Left kidney (tissue), 8 donors: ENCODE measurements around the gene CADPS2. TPM values are rescaled to one million over a fixed set of nuclear protein-coding genes. Genes with fewer than 3 reads are reported as not detected.

Source experiments
- DNase-seq: peaks from one replicate; pipeline ENCODE4 v3.0.0-alpha.2; 2013
- long read RNA-seq, 8 donors: transcript quantifications; one replicate each; lab custom pipeline, GENCODE V29; 2026
- polyA plus RNA-seq: library from polyadenylated mRNA; unstranded; fragments of 120-200 nt; gene quantifications from one replicate; pipeline ENCODE4 v1.2.1, GENCODE V29; 2013; ENCODE audit not compliant: insufficient read length

The CADPS2 gene
- 51.3 TPM for polyA plus RNA-seq
- long read RNA-seq, donor 1, result 0 reads
- long read RNA-seq, donor 2, result 0 reads
- long read RNA-seq, donor 3, result 0 reads
- long read RNA-seq, donor 4, result 0 reads
- long read RNA-seq, donor 5, result 0 reads
- long read RNA-seq, donor 6, result 0 reads
- long read RNA-seq, donor 7, result 0 reads
- long read RNA-seq, donor 8, result 0 reads

DNA sequence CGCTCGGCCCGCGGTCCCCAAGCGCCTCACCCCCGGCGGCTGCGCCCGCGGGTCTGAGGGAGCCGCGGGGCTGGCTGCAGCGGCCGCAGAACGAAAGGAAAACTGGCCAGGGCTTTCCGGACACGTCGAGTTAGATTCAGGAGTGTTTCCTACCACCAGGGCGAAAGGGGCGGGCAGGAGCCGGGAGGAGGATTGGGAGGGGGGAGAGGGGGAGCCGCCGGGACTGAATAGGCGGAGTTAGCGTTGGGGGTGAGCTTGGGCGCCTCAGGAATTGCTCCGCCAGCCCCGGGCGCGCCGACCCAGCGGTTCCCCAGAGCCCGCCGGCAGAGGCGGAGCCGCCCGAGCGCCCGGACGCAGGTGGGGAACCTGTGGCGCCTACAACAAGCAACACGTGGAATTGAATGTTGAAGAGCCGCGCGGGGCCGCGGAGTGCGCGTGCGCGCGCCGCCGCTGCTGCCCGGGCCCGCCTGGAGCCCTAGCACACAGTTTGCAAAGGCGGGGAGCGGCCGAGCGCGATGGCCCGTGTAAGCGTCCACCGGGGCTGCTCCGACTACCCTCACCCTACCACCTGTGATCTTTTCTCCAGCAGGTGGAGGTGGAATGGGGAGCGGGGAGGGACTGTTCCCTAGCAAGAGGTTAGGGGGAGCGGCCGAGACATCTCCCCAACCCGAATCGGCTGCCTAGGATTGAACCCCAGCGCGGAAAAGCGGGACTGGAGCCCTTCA, at the start of gene CADPS2:
TSS of gene CADPS2 (minus strand) at position 104 of the 725 bp plus-strand sequence. CDS start 123 bp downstream, outside the sequence.
- DNase-seq, result peak; percentile 86

DNA sequence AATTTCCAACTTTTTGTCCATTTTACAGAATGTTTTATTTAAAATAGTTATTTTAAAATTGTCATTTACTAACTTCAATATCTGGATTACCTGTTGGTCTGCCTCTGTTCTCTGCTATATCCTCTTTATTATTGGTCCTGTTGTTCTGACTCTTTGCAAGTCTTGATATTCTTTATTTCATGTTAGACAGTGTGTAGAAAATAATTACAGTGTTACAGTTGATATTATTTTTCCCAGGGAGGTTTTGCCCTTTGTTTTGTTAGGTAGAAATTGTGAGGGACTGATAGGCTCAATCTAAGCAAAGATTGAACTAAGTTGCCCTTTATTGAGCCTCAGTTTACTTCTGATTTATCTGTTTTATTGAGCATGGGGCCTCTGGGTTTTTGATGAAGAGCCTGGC, 49.4 kb upstream of the CADPS2 start:
- DNase-seq, result no peak

DNA sequence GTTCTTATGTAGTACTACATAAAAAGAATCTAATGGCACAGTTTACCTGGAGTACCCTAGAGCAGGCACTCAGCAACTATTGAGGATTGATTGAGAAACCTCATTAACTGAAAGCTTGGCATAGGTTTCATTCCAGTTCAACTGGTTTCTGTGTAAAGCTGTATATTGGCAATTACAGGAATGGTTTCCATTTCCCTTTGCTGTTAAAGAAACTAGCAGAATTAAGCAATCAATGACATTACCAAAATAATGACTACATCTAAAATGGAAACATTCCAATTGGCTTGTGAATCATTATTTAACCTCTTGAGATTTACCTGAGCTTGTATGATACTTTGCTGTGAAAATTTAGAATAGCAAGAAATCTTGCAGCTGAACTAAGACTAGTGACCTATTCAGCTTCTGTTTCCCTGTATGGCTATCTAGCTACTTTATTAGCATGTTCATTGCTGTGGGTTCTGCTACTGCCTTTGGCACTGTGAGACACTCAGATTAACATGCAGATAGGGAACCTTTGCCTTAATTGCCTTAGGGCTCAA, 33.5 kb upstream of the CADPS2 start:
- no peak for DNase-seq

DNA sequence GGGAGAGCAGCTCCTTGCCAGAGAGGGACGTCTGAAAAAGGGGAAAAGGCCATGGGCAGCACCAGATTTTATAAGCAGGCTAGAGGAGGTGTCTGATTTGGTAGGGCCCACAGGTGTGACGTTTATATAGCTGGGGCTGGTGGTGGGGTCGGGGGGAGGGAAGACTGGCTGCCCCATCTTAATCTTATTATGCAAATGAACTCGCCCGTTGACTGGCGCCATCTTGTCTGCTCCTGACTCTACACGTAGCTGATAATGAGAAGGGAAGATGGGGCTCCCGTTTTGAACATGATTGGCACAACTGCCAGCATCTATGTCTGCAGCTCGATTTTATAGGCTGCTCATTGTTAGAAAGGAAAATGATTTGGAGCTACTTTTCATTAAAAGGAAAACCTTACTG, 28.6 kb upstream of the CADPS2 start:
- DNase-seq, result no peak

DNA sequence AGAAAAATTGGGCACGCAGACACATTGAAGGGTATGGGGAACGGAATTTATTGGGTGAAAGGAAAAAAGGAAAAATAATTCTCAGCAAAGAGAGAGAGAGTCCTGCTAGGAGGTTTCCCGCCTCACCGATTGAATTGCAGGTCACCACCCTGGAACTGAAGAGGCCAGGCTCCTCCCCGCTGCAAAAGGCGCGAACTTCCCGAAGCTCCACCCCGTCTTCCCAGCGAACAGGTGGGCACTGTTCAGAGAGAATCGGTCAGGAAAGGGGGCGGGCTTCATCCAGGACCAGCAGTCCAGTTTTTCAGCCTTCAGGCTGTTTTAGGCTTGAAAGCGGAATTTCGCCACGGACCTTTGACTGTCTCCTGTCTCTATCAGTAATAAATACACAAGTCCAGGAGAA, 27.3 kb upstream of the CADPS2 start:
- DNase-seq, result no peak

DNA sequence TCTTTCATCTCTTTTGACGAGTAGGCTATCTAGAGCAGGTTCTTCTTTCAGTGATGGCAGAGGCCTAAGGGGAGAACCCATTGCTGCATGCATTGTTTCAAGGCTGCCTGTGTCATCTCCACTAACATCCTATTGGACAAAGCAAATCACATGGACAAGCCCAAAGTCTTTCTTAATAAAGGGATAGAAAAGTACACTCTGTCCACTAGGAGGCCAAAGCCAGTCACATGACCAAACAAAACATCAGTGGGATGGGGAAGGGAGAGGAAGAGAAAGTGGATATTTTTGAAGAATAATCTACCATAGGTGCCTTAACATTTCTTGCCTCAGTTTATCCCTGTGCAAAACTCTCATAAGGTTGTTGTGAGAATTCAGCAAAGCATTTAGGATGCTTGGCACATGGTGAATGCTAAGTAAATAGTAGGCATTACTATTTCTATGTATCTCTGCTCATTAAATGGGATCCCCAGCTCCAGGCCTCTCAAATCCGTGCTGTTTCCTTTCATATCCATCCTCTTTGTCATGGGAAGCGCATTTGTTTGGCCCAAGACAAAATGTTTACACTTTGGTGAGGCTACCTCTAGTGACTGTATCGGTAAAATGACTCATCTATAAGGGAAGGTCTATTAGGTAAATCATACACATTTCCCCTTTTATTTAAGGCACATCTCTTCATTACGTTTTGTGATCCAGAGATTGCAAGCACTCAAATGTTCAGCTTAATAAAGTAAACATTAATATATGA, 16.7 kb upstream of the CADPS2 start:
- no peak for DNase-seq

DNA sequence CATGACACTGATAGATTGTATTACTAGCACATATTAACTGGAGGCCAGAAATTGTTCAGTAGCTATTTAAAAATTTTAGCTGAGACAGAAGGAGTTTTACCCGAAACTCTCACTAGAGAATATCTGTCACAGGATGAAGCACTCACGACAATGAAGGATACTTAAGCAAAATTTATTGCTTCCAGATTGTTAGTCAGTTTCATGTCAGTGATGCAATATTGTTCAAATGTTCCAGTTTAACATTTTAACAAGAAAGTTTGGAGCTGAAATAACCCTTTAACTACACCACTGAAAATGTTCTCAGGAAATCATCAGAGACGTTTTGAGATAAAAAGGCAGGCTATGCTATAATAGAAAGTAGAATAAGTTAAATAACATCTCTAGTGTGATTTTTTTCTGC, 15.0 kb upstream of the CADPS2 start:
- no peak for DNase-seq

DNA sequence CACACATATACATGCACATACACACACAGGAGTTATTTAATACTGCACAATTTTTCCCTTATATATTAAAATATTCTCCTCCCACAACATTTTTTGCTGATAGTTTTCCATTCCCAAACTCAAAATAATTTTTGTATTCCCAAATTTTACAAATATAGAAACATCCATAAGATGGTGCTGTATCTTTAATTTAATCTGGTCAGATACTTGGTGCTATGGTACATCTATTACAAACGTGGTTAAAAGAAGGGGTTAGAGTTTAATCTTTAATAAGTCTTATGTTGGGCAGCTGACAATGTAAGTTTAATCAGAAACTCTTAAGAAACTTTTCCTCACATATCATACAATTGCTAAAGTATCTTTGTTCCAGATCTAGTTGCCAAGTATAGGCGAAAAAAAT, 10.2 kb upstream of the CADPS2 start:
- no peak for DNase-seq

DNA sequence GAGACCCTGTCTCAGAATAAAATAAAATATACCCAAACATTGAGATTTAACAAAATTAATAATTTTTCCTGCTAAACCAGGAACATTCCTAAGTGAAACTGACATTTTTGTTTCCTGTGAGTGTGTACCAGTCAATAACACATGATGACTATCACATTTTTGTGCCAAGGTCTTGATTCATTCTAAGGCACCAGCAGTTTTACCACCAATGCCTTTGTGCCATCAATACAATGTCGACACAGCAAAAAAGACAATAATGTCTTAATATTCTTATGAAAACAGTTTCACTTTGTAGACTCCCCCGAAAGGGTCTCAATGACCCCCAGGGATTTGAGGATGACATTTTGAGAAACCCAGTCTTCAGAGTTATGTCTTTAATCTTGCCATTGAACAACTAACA, 7.2 kb upstream of the CADPS2 start:
- no peak for DNase-seq

DNA sequence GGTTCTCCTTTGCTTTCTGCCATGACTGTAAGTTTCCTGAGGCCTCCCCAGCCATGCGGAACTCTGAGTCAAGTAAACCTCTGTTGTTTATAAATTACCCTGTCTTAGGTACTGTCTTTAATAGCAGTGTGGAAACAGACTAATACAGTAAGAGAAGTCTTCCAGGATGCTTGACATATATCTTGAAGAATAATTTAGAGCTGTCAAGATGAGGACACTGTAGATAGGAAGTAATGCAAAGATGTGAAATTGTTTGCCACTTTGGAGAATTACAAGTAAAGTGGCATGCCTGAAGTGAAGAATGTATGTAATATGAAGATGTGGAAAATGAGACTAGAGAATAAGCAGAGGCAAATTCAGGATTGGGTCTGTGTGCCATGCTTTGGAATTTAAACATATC, 2.9 kb upstream of the CADPS2 start:
- DNase-seq, result no peak

DNA sequence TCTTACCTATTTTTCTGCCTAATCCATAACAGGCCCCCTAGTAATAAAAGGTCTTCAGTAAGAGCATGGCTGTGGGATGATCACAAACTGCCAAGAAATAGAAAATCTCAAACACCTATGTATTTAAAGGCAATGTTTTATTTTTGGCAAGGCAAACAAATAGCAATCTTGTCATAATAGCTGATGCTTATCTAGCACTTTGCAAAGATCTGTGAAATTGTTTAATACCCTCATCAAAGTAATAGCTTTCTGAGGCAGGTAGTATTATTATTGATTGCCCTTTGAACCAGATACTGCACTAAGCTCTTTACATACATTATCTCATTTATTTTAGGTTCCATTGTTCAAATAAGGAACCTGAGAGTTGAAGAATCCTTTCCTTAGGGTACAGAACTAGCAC, 1.6 kb upstream of the CADPS2 start:
- no peak for DNase-seq

DNA sequence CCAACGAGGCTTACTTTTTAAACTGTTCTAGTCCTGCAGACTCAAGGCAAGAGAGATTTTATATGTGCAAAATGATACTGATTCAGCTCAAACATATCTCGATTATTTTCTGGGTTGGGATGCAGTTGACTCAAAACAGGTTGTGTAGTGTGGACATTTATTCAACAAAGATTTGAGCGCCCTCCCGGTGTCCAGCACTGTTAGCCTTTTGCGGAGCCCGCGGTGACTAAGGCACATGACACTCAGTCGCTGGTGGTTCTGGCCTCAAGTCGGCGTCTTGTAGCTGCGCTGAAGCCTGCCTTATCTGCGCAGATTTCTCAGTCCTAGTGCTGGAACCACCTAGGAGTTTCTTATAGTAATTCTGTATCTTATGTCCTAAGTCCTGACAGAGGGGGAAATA, 938 bp upstream of the CADPS2 start:
- peak; percentile 67 for DNase-seq

DNA sequence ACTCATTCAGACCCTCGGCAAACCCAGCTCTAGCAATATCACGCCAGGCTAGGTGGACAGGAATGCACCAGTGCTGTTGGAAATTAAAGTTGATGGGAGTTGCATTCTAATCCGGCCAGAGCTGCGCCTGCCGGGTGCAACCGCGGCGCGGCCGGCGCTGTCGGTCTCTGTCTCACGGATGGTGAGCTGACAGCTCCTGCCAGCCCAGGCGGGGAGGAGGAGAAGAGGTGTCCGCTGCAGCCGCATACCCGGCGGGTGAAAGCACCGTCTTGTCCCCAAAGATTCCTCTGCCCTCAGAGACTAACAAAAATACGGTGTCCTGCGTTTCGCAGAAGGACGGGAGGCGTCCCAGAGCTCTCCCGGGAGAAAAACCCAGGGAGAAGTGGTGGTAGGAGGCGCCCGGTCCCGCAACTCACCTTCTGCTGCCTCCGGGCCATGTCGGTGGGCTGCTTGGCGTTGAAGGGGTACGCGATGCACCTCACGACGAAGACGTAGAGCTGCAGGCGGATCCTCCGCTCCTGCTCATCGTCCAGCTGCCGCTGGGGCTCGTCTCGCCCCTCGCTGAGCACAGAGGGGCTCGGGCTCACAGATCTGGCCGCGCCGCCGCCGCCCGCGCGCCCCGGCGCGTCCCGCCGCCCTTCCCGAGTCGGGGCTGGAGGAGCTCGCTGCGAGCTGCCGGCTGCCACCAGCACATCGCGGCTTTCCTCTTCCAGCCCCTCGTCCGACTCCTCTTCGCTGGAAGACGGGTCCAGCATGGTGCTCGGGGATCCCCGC, 490 bp downstream of the CADPS2 start:
- no peak for DNase-seq

DNA sequence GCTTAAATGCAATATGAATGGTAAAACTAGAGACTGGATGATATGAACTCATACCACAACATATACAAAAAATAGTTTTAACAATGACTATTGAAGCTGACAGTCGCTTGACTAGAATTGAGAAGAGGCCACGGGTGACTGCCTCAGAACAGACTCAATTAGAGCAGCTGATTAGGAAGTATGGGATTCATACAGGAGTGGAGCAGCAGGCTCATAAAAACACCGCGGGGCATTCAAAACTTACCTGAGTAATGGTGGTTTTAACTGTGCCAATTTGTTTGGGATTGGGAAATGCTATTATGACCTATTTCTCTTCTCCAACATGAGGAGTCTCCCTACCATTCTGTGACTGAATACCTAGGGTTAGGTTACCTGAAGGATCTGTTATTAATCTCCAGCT, 2.1 kb downstream of the CADPS2 start:
- no peak for DNase-seq

DNA sequence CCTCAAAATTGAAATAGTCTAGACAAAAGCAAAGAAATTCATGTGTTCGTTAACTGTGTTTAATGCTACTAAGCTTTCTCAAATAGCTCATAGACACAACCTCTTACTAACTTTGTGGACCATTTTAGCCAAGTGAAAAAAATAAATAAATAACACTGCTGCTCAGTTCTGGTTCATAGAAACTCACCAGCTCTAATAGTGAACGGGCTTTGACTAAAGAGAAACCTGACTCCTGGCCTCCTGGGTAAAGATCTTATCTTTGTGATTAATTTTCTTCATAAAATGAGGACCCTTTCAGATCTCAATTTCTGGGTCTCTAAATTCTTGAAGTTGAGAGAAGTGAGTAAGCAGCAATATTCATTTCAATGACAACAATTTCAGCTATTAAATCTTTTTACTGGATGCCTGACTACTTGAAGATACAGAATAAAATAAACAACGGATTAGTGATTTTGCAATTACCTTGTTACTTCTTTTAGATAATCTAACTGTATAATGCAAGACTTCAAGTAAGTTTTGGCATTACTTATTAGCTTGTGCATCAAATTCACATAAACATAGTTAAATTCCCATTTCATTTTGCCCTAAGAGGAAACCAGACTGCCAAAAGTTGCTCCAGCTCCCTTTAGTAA, 3.1 kb downstream of the CADPS2 start:
- DNase-seq, result peak; percentile 28

DNA sequence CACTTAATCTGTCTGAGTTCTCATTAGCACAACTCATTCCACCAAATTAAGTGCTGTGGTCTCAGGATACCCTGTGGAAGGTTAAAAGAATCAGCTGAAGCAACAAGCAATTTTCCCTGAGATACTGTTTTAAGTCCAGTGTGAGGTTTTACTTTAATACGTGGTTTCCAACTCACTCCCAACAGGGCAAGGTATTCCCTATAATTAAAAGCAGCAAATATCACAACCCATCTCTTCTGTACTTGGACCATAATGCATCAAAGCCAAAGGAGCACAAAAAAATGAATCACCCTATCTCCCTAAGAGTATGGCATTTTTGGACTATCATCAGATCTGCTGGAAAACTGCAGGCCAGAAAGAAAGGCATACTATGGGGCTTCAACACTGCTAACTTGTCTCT, 4.9 kb downstream of the CADPS2 start:
- no peak for DNase-seq

DNA sequence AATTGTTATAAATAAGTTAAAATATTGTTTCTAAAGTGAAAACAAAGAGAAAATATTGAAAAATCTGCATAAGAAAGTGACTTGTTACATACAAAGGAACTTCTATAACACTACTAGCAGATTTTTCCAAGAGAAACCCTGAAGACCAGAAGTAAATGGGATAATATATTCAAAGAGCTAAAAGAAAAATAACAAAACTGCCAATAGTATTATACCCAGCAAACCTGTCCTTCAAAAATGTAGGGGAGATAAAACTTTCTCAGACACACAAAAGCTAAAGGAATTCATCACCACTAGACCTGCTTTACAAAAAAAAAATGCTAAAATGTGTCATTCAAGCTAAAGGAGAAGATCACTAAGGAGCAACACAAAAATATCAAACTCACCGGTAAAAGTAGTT, 17.0 kb downstream of the CADPS2 start:
- no peak for DNase-seq

DNA sequence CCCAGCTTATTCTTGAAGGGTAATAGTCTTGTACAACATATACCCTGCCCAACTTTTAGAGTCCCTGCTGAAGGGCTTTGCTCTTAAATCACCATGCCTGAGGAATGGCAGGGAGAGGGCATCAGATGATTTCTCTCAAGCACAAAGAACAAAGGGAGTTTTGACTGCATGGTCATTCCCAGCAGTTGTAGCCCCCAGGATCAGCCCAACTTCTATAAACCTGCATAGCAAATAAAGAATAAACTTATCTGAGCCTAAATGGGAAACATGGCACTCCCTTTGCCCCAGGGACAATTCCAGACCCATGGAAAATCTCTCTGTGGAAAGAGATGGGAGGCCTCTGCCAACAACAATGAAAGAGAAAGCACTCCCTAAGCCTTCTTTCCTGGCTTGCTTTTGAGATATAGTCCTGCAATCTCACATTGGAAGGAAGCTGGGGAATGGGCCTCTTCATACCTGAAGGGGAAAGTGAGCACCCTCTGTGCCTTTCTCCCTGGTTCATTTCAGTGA, 18.7 kb downstream of the CADPS2 start:
- DNase-seq, result no peak

DNA sequence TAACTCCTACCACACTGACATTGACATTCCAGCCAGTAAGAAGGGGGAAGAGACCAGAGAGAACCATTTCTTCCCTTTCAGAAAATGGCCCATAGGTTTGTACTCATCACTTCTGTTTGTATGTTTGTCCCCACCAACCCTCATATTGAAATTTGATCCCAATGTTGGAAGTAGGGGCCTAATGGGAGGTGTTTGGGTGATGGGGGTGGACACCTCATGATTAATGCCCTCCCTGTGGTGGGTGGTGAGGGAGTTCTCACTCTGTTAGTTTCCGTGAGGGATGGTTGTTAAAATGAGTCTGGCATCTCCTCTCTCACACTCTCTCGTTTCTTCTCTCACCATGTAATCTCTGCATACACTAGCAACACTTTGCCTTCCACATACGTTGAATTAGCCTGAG, 21.4 kb downstream of the CADPS2 start:
- DNase-seq, result no peak

DNA sequence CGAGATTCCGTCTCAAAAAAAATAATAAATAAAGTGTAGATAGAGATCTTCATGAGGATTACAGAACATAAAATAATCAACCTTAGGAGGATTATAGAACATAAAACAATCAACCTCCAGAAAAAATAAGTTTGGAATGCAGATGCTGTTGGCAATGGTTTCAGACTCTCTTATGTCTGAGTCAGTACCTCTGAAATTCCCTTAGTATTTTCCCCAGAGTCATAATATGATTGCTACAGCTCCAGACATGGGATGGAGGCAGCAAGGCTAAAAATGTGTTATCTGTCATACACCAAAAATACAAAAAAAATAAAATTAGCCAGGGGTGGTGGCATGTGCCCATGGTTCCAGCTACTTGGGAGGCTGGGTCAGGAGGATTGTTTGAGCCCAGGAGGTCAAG, 22.2 kb downstream of the CADPS2 start:
- DNase-seq, result no peak

DNA sequence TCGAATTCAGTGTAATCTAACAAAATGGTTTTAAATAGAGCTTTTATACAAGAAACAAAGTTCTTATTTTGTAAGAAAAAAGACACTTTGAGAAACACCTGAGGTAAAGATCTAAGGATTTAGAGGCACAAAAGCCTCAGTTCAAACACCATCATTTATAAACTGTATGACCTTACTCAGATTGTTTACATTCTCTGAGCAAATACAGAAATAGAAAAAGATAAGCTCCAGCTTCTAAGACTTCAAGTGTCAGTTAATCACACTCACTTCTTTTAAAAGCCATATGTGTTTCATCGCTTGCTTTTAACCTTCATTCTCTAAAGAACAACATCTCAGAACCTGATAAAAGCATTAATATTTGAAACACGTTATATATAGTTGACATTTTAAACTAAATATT, 27.9 kb downstream of the CADPS2 start:
- DNase-seq, result no peak

DNA sequence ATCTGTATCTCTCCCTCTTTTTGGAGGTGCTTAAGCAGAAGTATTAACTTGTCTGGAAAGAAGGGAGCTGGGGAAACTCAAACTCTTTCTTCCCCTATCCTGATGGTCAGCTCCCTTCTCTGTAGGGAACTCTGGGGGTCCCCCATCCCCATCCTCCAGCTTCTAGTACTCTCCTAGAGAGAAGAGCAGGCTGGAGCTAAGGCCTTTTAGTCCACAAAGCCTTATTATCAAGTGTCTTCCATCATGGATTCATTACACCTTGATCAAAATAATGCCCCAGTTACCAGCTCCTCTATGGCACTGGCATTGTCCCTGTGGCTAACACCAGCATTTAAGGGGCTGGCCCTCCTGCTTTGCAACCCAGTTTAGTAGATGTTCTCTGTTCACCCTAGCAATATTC, 35.7 kb downstream of the CADPS2 start:
- DNase-seq, result no peak
